DMS114 treated with DMSO at 0.1 percent for 48 hours (cell line): Measurements from ENCODE around the gene RAB4A.

Experiments used
- DNase-seq: peaks from one replicate; lab custom pipeline; 2025; ENCODE audit not compliant: unreplicated experiment; lab: John Stamatoyannopoulos, UW

The RAB4A gene

GRCh38 chr1:229334716-229335115, 63.8 kb downstream of the RAB4A start:
- DNase-seq: no peak

- no peak for DNase-seq
Observed at GRCh38 chr1:229336345-229336744, 65.4 kb downstream of the RAB4A start.

- DNase-seq: no peak
Observed at GRCh38 chr1:229339086-229339485, 68.2 kb downstream of the RAB4A start.

GRCh38 chr1:229339520-229339919, 68.6 kb downstream of the RAB4A start:
- no peak for DNase-seq

- DNase-seq: no peak
Observed at GRCh38 chr1:229340496-229340895, 69.6 kb downstream of the RAB4A start.

- peak; percentile 39 for DNase-seq
Observed at GRCh38 chr1:229341774-229342655, 71.1 kb downstream of the RAB4A start.

GRCh38 chr1:229342656-229343569, 72.0 kb downstream of the RAB4A start, which contains the start of gene CCSAP:
Gene CCSAP, minus strand, starts transcription at chr1:229343047. Its CDS starts 582 bp downstream, at chr1:229342465.
- peak; percentile 17 for DNase-seq

GRCh38 chr1:229344139-229344538, 73.2 kb downstream of the RAB4A start:
- DNase-seq: no peak

- DNase-seq: no peak
Observed at GRCh38 chr1:229344937-229345684, 74.2 kb downstream of the RAB4A start.

- DNase-seq: no peak
Observed at GRCh38 chr1:229347528-229347927, 76.6 kb downstream of the RAB4A start.

GRCh38 chr1:229349463-229350385, 78.8 kb downstream of the RAB4A start:
- DNase-seq: no peak

- DNase-seq: no peak
Observed at GRCh38 chr1:229352975-229353374, 82.1 kb downstream of the RAB4A start.

GRCh38 chr1:229354226-229354625, 83.3 kb downstream of the RAB4A start:
- DNase-seq: no peak
